Pancreas (tissue), 10 donors: Measurements from ENCODE around the gene PAPPA. TPM values are rescaled to one million over a fixed set of nuclear protein-coding genes. Genes with fewer than 3 reads are reported as not detected.
A peak's percentile ranks its signal among the peaks of the same experiment; 100 is the strongest.

Experiments
- ATAC-seq, 4 donors: fragments of 200-7000 bp; cut with Tn5 transposase; one replicate each; pipeline versions ENCODE4 v1.8.0 to v1.9.1; 2020; ENCODE audit warnings: mild to moderate bottlenecking in 4 of 4, moderate library complexity in 4 of 4
- DNase-seq, 6 donors: peaks; one replicate each; pipeline ENCODE4 v3.0.0-alpha.2; 2020
- FAIRE-seq: peaks from 2 replicates; lab custom pipeline; 2012; peaks lifted over from hg19 to GRCh38; lab: Jason Lieb, UNC
- H3K27ac ChIP-seq, 4 donors: fragments of 200-600 bp; sonication (generic); 1 replicate in 3 of 4; 2 replicates in 1 of 4; pipeline versions ENCODE4 v1.5.0 to v1.8.0; 2020
- H3K27me3 ChIP-seq, 4 donors: fragments of 200-600 bp; one replicate each; pipeline ENCODE4 v1.8.0; 2021
- H3K36me3 ChIP-seq, 3 donors: fragments of 200-600 bp; sonication (generic) in 1 of 3; one replicate each; pipeline versions ENCODE4 v1.5.0 to v1.8.0; 2020 to 2021
- H3K4me1 ChIP-seq, 3 donors: fragments of 200-600 bp; one replicate each; pipeline ENCODE4 v1.8.0; 2021
- H3K4me3 ChIP-seq, 4 donors: fragments of 200-600 bp; sonication (generic) in 2 of 4; one replicate each; pipeline versions ENCODE4 v1.5.0 to v1.8.0; 2020 to 2021
- H3K9me3 ChIP-seq, 4 donors: fragments of 200-600 bp; one replicate each; pipeline ENCODE4 v1.8.0; 2021
- CTCF ChIP-seq, 4 donors: fragments of 200-600 bp; sonication (generic) in 3 of 4; IDR thresholded peaks; one replicate each; pipeline versions ENCODE4 v1.5.0 to v1.8.0; 2021; ENCODE audit warnings: antibody characterized with exemption in 4 of 4
- WGBS, 2 donors: extraction: QIAGEN DNeasy Blood & Tissue Kit; methylation state at CpG; one replicate each; pipeline ENCODE4 v1.1.7; 2013; 5-methylcytosine and 5-hydroxymethylcytosine counted together
- intact Hi-C, 3 donors: fragments of 100-400 bp; cut with DNase I; formaldehyde crosslinking; loops; one replicate each; pipeline versions ENCODE4 v1.11.1 to v1.14.2; 2022
- polyA plus RNA-seq, 2 donors: library from polyadenylated mRNA; stranded (reverse); fragments of 200-250 nt; gene quantifications; one replicate each; pipeline ENCODE4 v1.2.3, GENCODE V29; 2013
- total RNA-seq, 6 donors: library from RNA; stranded (reverse); fragmentation: NEBNext Ultra II Directional in 4 of 6; extraction: Animal tissue kit (Norgen Biotek cat#: 25700) in 4 of 6; gene quantifications; one replicate each; pipeline versions ENCODE4 v1.2.1 to v1.2.4, GENCODE V29; 2021 to 2023
- donor health status: healthy with polysubstance abuse.
- donor health status: DM: no; HTN: no; CAD: no; lungs with moderate emphysema.
- donor health status: DM: no; HTN: no; CAD: no.
- donor health status: control.
- donor health status: control.
- donor health status: Bipolar disorder and iron deficiency.
- donor health status: DM: yes; HTN: yes; CAD: no.
- donor health status: DM: no; HTN: no; CAD: no.
- donor health status: DM: no; HTN: no; CAD: no.
- donor health status: DM: yes; HTN: yes; CAD: no.

PAPPA gene
- total and polyA plus RNA-seq, 8 donors: 0.11 to 3.4 (median 0.76) TPM

GRCh38 chr9:116442528-116442927 lies 288.9 kb downstream of the PAPPA start:
- DNase-seq (no peak), FAIRE-seq (no peak), ATAC-seq (no peak)
- Histone ChIP-seq H3K36me3 (no peaks in the 10 kb centered on the region), H3K27me3 (no peaks in the 10 kb centered on the region), H3K9me3 (no peaks in the 10 kb centered on the region), H3K4me3 (no peak overlapping the region), H3K27ac (no peak overlapping the region), H3K4me1 (no peaks in the 10 kb centered on the region)
- intact Hi-C loops: no loop called here
- TF ChIP-seq CTCF (IDR thresholded peaks at IDR 0.05): no peak

GRCh38 chr9:116447934-116448333 lies 294.3 kb downstream of the PAPPA start:
- Histone ChIP-seq H3K4me3 (no peak overlapping the region), H3K9me3 (no peaks in the 10 kb centered on the region), H3K27me3 (no peaks in the 10 kb centered on the region), H3K36me3 (no peaks in the 10 kb centered on the region), H3K4me1 (no peaks in the 10 kb centered on the region), H3K27ac (no peak overlapping the region)
- intact Hi-C loops: loop anchor here in 1 of 3 donors (5.0 kb wide), 1 partner anchor 49 kb away; no protein-coding TSS in a partner anchor
- 86 to 94% methylated on average over 6 of the region's 6 CpGs for WGBS, 2 donors
- FAIRE-seq (no peak), DNase-seq (no peak), ATAC-seq (no peak)
- no peak for TF ChIP-seq CTCF (IDR thresholded peaks at IDR 0.05)

- no peak for TF ChIP-seq CTCF (IDR thresholded peaks at IDR 0.05)
- Histone ChIP-seq H3K4me1 (no peaks in the 10 kb centered on the region), H3K4me3 (no peak overlapping the region), H3K27me3 (no peaks in the 10 kb centered on the region), H3K36me3 (no peaks in the 10 kb centered on the region), H3K27ac (no peak overlapping the region), H3K9me3 (no peaks in the 10 kb centered on the region)
- no peak for FAIRE-seq
- no peak for ATAC-seq
- WGBS, 2 donors: 83 to 92% methylated on average over 3 of the region's 3 CpGs
- intact Hi-C loops: loop anchor here in 1 of 3 donors (5.0 kb wide), 1 partner anchor 49 kb away; no protein-coding TSS in a partner anchor
- no peak for DNase-seq
Measured at GRCh38 chr9:116448431-116448830, 294.8 kb downstream of the PAPPA start.

- H3K27ac ChIP-seq: no peak overlapping the region
- intact Hi-C loops: loop anchor here in 1 of 3 donors (5.0 to 10.0 kb wide), 2 partner anchors 47 to 65 kb away; no protein-coding TSS in a partner anchor
- 94 to 99% methylated on average over 3 of the region's 3 CpGs for WGBS, 2 donors
- H3K9me3 ChIP-seq: no peaks in the 10 kb centered on the region
- ATAC-seq: no peak
- no peaks in the 10 kb centered on the region for H3K36me3 ChIP-seq
- TF ChIP-seq CTCF (IDR thresholded peaks at IDR 0.05): no peak
- no peaks in the 10 kb centered on the region for H3K27me3 ChIP-seq
- no peak for FAIRE-seq
- no peak overlapping the region for H3K4me3 ChIP-seq
- DNase-seq: no peak
- H3K4me1 ChIP-seq: peaks cover 0 to 5% (median 3%) of the 10 kb centered on the region in 3 donors
Measured at GRCh38 chr9:116449949-116450348, 296.4 kb downstream of the PAPPA start.

- Histone ChIP-seq H3K4me3 (no peak overlapping the region), H3K27me3 (no peaks in the 10 kb centered on the region), H3K4me1 (peaks cover 0 to 5% (median 3%) of the 10 kb centered on the region in 3 donors), H3K9me3 (no peaks in the 10 kb centered on the region), H3K27ac (no peak overlapping the region), H3K36me3 (no peaks in the 10 kb centered on the region)
- no peak for FAIRE-seq
- peak in 1 of 6 donors; percentile 50 for DNase-seq
- peak in 3 of 4 donors; percentile 57 to 77 (median 67) for ATAC-seq
- TF ChIP-seq CTCF (IDR thresholded peaks at IDR 0.05): no peak
- intact Hi-C loops: loop anchor here in 1 of 3 donors (10.0 kb wide), 1 partner anchor 66 kb away; no protein-coding TSS in a partner anchor
- 64 to 75% methylated on average over 3 of the region's 3 CpGs for WGBS, 2 donors
Measured at GRCh38 chr9:116450378-116451139, 297.0 kb downstream of the PAPPA start.
